ENCODE measurements around the gene RBMS3.
"Not testable (repeated sequence)": the region's sequence is repeated elsewhere in the genome, so short reads cannot be mapped to it uniquely, and the experiment has no call there.

The RBMS3 gene

GRCh38 chr3:29280404-29281093, at the start of gene RBMS3:
Gene RBMS3 (plus strand): TSS chr3:29281071.
- peak; percentile 1 for DNase-seq

GRCh38 chr3:29233126-29233525, 47.7 kb upstream of the RBMS3 start:
- DNase-seq: not testable (repeated sequence)

GRCh38 chr3:29236146-29236840, 44.6 kb upstream of the RBMS3 start:
- no peak for DNase-seq

GRCh38 chr3:29239376-29239775, 41.5 kb upstream of the RBMS3 start:
- no peak for DNase-seq

GRCh38 chr3:29240248-29240647, 40.6 kb upstream of the RBMS3 start:
- DNase-seq: no peak

- no peak for DNase-seq
Measured at GRCh38 chr3:29240887-29241286, 40.0 kb upstream of the RBMS3 start.

- no peak for DNase-seq
Measured at GRCh38 chr3:29241855-29242254, 39.0 kb upstream of the RBMS3 start.

- DNase-seq: no peak
Measured at GRCh38 chr3:29242296-29242695, 38.6 kb upstream of the RBMS3 start.

- no peak for DNase-seq
Measured at GRCh38 chr3:29245441-29245840, 35.4 kb upstream of the RBMS3 start.

GRCh38 chr3:29247088-29247745, 33.7 kb upstream of the RBMS3 start:
- DNase-seq: no peak

- DNase-seq: no peak
Measured at GRCh38 chr3:29249829-29250345, 31.0 kb upstream of the RBMS3 start.

- no peak for DNase-seq
Measured at GRCh38 chr3:29255854-29256696, 24.8 kb upstream of the RBMS3 start.

GRCh38 chr3:29258161-29258560, 22.7 kb upstream of the RBMS3 start:
- no peak for DNase-seq

GRCh38 chr3:29261119-29261518, 19.8 kb upstream of the RBMS3 start:
- DNase-seq: no peak

- no peak for DNase-seq
Measured at GRCh38 chr3:29263476-29263875, 17.4 kb upstream of the RBMS3 start.

- no peak for DNase-seq
Measured at GRCh38 chr3:29265509-29266072, 15.3 kb upstream of the RBMS3 start.

GRCh38 chr3:29267226-29267625, 13.6 kb upstream of the RBMS3 start:
- DNase-seq: no peak

- no peak for DNase-seq
Measured at GRCh38 chr3:29268651-29269050, 12.2 kb upstream of the RBMS3 start.

GRCh38 chr3:29270752-29271151, 10.1 kb upstream of the RBMS3 start:
- no peak for DNase-seq

- DNase-seq: no peak
Measured at GRCh38 chr3:29271475-29271874, 9.4 kb upstream of the RBMS3 start.

- DNase-seq: no peak
Measured at GRCh38 chr3:29274667-29275066, 6.2 kb upstream of the RBMS3 start.

GRCh38 chr3:29275309-29275708, 5.6 kb upstream of the RBMS3 start:
- DNase-seq: no peak

- DNase-seq: no peak
Measured at GRCh38 chr3:29277249-29277648, 3.6 kb upstream of the RBMS3 start.

Data from stimulated activated CD4-positive, alpha-beta T cell treated with anti-CD3 and anti-CD28 coated beads, Interleukin-1b, Interleukin-23, amount 100 ng/mL, for 48 hours (primary cell).